Thyroid gland (tissue), 4 donors: ENCODE data around the gene RBP2. TPM values are rescaled to one million over a fixed set of nuclear protein-coding genes. Genes with fewer than 3 reads are reported as not detected.
"Not testable (repeated sequence)": the region's sequence is repeated elsewhere in the genome, so short reads cannot be mapped to it uniquely, and the experiment has no call there.

Experiments
- DNase-seq, 2 donors: peaks; one replicate each; pipeline ENCODE4 v3.0.0-alpha.2; 2019
- H3K27ac ChIP-seq, 3 donors: fragments of 200-600 bp; sonication (generic); 1 replicate in 2 of 3; 2 replicates in 1 of 3; pipeline ENCODE4 v1.5.1; 2016 to 2019; ENCODE audit warnings: mild to moderate bottlenecking in 1 of 3, moderate library complexity in 1 of 3
- H3K27me3 ChIP-seq: fragments of 200-600 bp; sonication (generic); one replicate; pipeline ENCODE4 v1.5.1; 2019
- H3K36me3 ChIP-seq, 2 donors: fragments of 200-600 bp; sonication (generic); one replicate each; pipeline ENCODE4 v1.5.1; 2016 to 2019
- H3K4me1 ChIP-seq, 2 donors: fragments of 200-600 bp; sonication (generic); one replicate each; pipeline ENCODE4 v1.5.1; 2017 to 2019
- H3K4me3 ChIP-seq, 3 donors: fragments of 200-600 bp; sonication (generic); replicated peaks in 1 of 3; 1 replicate in 2 of 3; 2 replicates in 1 of 3; pipeline ENCODE4 v1.5.1; 2016; ENCODE audit warnings: mild to moderate bottlenecking in 1 of 3
- H3K9me3 ChIP-seq: fragments of 200-600 bp; sonication (generic); one replicate; pipeline ENCODE4 v1.5.1; 2017
- CTCF ChIP-seq, 6 experiments: fragments of 200-600 bp in 3 of 6; fragments of 450-650 bp in 3 of 6; sonication (generic) in 3 of 6; IDR thresholded peaks; one replicate each; pipeline ENCODE4 v1.5.1; 2016 to 2019; ENCODE audit warnings: antibody characterized with exemption in 6 of 6, mild to moderate bottlenecking in 2 of 6, inconsistent platforms in 1 of 6, moderate library complexity in 1 of 6
- POLR2A ChIP-seq, 2 donors: fragments of 450-650 bp; IDR thresholded peaks; one replicate each; pipeline ENCODE4 v1.6.1; 2017; ENCODE audit warnings: antibody characterized with exemption in 2 of 2, mild to moderate bottlenecking in 2 of 2, moderate library complexity in 1 of 2
- WGBS, 2 donors: methylation state at CpG; one replicate each; pipeline ENCODE4 v1.1.5; 2017; 5-methylcytosine and 5-hydroxymethylcytosine counted together
- intact Hi-C: fragments of 100-400 bp; cut with DNase I; formaldehyde crosslinking; loops from one replicate; pipeline ENCODE4 v1.15.1; 2023
- total RNA-seq, 4 donors: library from RNA; depleted of rRNA; stranded (reverse); fragments of >200 nt; gene quantifications; one replicate each; pipeline ENCODE4 v1.2.3, GENCODE V29; 2016

RBP2 gene
- total RNA-seq, 4 donors from 2014 or later, result not detected

GRCh38 chr3:139421040-139421439 lies 55.3 kb downstream of the RBP2 start:
- H3K27me3 ChIP-seq, result no peaks in the 10 kb centered on the region
- WGBS, 2 donors, result 53 to 71% methylated on average over 1 of the region's 1 CpG
- H3K4me3 ChIP-seq, result no peak overlapping the region
- no peaks in the 10 kb centered on the region for H3K9me3 ChIP-seq
- intact Hi-C loops, result no loop called here
- H3K27ac ChIP-seq, result no peak overlapping the region
- H3K4me1 ChIP-seq, result no peaks in the 10 kb centered on the region
- TF ChIP-seq CTCF (IDR thresholded peaks at IDR 0.05) (no peak), POLR2A (IDR thresholded peaks at IDR 0.05) (no peak)
- no peaks in the 10 kb centered on the region for H3K36me3 ChIP-seq
- no peak for DNase-seq

GRCh38 chr3:139418144-139418543 lies 58.2 kb downstream of the RBP2 start:
- no peak overlapping the region for H3K4me3 ChIP-seq
- intact Hi-C loops, result no loop called here
- 87 to 96% methylated on average over 2 of the region's 2 CpGs for WGBS, 2 donors
- TF ChIP-seq POLR2A (IDR thresholded peaks at IDR 0.05) (no peak), CTCF (IDR thresholded peaks at IDR 0.05) (no peak)
- H3K27me3 ChIP-seq, result no peaks in the 10 kb centered on the region
- H3K4me1 ChIP-seq, result no peaks in the 10 kb centered on the region
- no peak for DNase-seq
- H3K36me3 ChIP-seq, result no peaks in the 10 kb centered on the region
- H3K27ac ChIP-seq, result no peak overlapping the region
- H3K9me3 ChIP-seq, result no peaks in the 10 kb centered on the region

GRCh38 chr3:139416275-139416674 lies 60.0 kb downstream of the RBP2 start:
- no peak overlapping the region for H3K4me3 ChIP-seq
- 93 to 96% methylated on average over 1 of the region's 1 CpG for WGBS, 2 donors
- intact Hi-C loops, result no loop called here
- no peaks in the 10 kb centered on the region for H3K4me1 ChIP-seq
- no peak for TF ChIP-seq CTCF (IDR thresholded peaks at IDR 0.05)
- no peak for TF ChIP-seq POLR2A (IDR thresholded peaks at IDR 0.05)
- H3K9me3 ChIP-seq, result no peaks in the 10 kb centered on the region
- no peak for DNase-seq
- no peaks in the 10 kb centered on the region for H3K27me3 ChIP-seq
- H3K27ac ChIP-seq, result no peak overlapping the region
- no peaks in the 10 kb centered on the region for H3K36me3 ChIP-seq

- H3K27me3 ChIP-seq, result no peaks in the 10 kb centered on the region
- intact Hi-C loops, result no loop called here
- H3K27ac ChIP-seq, result no peak overlapping the region
- TF ChIP-seq CTCF (IDR thresholded peaks at IDR 0.05) (no peak), POLR2A (IDR thresholded peaks at IDR 0.05) (no peak)
- no peaks in the 10 kb centered on the region for H3K36me3 ChIP-seq
- no peaks in the 10 kb centered on the region for H3K4me1 ChIP-seq
- no peak overlapping the region for H3K4me3 ChIP-seq
- WGBS, 2 donors, result 87 to 88% methylated on average over 2 of the region's 2 CpGs
- DNase-seq, result no peak
- no peaks in the 10 kb centered on the region for H3K9me3 ChIP-seq
Observed at GRCh38 chr3:139414608-139415224, 61.6 kb downstream of the RBP2 start.

- DNase-seq, H3K36me3 ChIP-seq, H3K4me1 ChIP-seq, H3K27me3 ChIP-seq, H3K4me3 ChIP-seq, intact Hi-C loops, H3K27ac ChIP-seq, H3K9me3 ChIP-seq: not testable (repeated sequence)
Observed at GRCh38 chr3:139412891-139413290, 63.4 kb downstream of the RBP2 start.

Other genes with a start within 250 kb of the RBP2 start
- 10 to 100 TPM; 40.1 to 60.9 (median 48.6) TPM for gene MRPS22, start 132.5 kb downstream of the RBP2 start, total RNA-seq
- 100 to 1,000 TPM; 106 to 202 (median 137) TPM for gene COPB2, start 86.9 kb downstream of the RBP2 start, total RNA-seq
- gene RBP1, start 63.2 kb upstream of the RBP2 start, total RNA-seq, result 1 to 10 TPM; 4.0 to 7.1 (median 5.3) TPM
- 10 to 100 TPM; 10.3 to 16.5 (median 12.6) TPM for gene NMNAT3, start 201.5 kb upstream of the RBP2 start, total RNA-seq